Right renal cortex interstitium (tissue), 3 donors: Measurements from ENCODE around the gene SUFU. TPM values are rescaled to one million over a fixed set of nuclear protein-coding genes. Genes with fewer than 3 reads are reported as not detected.
A peak's percentile ranks its signal among the peaks of the same experiment; 100 is the strongest.
"Not testable (repeated sequence)": the region's sequence is repeated elsewhere in the genome, so short reads cannot be mapped to it uniquely, and the experiment has no call there.

Experiments
- DNase-seq, 3 donors: peaks; one replicate each; pipeline ENCODE4 v3.0.0-alpha.2; 2013; ENCODE audit warnings: low read depth in 3 of 3, low spot score in 2 of 3
- polyA plus RNA-seq, 3 donors: library from polyadenylated mRNA; unstranded; fragments of 120-200 nt; gene quantifications; one replicate each; pipeline ENCODE4 v1.2.1, GENCODE V29; 2013; ENCODE audit not compliant: insufficient read length in 3 of 3

Gene SUFU
- polyA plus RNA-seq, 3 donors = 24.1 to 30.0 (median 27.6) TPM

DNA sequence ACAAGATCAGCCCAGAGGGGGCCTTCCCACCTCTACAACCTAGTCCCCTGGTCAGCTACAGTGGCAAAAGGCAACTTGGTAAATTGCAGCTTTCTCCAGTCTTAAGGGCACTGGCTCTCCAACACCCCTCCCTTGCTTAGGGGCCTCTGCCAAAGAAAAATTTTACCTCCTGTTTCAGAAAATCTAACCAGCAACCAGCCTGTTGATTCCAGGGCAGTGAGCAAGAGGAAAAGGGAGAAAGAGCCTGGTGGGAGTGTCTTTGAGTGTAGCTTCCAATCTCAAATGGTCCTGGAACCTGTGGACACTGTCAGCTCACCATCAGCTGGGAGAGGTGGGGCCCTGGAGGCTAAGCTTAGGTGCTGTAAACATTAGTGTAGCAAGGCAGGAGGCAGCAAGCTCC is 24.1 kb upstream of the SUFU start:
- DNase-seq = no peak

- DNase-seq = no peak
Observed at GRCh38 chr10:102480396-102480795, 23.4 kb upstream of the SUFU start.

DNA sequence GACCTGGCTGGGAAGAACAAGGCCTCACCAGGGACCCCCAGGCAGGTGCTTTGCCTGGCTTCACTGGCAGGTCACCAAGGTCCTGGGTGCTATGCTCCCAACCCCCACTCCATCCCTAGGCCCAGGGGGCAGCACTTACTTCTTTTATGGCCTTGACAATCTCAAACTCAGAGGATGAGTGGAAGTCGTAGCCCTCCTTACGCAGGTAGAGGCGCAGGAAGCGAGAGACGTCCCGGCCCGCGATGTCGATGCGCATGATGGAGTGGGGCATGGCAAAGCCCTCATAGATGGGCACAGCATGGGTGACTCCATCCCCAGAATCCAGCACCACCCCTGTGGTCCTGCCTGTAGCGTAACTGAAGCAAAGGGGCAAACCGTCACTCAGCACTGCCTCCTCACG is 19.8 kb upstream of the SUFU start:
- DNase-seq = no peak

- DNase-seq = no peak
Observed at GRCh38 chr10:102485093-102485784, 18.5 kb upstream of the SUFU start.

GRCh38 chr10:102491136-102491535 is 12.6 kb upstream of the SUFU start:
- no peak for DNase-seq

DNA sequence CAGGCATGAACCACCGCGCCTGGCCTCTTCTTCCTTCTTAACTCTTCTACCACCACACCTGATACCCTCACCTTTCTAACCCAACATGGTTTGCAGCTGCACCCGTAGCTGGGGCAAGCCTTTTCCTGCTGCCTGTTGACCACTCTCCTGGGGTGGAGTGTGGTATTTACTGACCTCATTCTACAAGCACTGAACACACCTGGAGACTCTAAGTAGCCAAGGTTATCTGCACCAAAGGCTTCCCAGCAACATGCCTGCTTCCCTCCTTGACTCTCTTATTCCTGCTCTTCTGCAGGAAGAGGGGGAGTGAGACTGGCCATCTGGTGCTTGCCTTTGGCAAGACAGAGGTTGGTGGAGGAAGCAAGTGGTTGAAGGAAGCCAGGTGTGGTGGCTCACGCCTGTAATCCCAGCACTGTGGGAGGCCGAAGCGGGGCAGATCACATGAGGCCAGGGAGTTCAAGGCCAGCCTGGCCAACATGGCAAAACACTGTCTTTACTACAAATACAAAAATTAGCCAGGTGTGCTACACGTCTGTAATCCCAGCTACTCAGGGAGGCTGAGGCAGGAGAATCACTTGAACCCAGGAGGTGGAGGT is 11.3 kb upstream of the SUFU start:
- no peak for DNase-seq

- DNase-seq = no peak
Observed at GRCh38 chr10:102492983-102493382, 10.8 kb upstream of the SUFU start.

GRCh38 chr10:102493771-102494170 is 10.0 kb upstream of the SUFU start:
- no peak for DNase-seq

DNA sequence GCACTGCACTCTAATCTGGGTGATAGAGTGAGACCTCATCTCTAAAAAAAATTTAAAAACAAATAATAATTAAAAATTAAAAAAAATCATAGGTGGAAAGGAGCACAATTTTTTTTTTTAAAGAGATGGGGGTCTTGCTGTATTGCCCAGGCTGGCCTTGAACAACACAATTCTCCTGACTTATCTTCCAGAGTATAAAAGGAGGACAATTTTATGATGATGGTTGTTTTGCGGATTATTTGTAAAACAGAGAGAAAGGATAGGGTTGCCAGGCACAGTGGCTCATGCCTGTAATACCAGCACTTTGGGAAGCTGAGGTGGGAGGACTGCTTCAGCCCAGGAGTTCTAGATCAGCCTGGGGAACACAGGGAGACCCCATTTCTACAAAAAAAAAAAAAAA is 6.2 kb upstream of the SUFU start:
- no peak for DNase-seq

DNA sequence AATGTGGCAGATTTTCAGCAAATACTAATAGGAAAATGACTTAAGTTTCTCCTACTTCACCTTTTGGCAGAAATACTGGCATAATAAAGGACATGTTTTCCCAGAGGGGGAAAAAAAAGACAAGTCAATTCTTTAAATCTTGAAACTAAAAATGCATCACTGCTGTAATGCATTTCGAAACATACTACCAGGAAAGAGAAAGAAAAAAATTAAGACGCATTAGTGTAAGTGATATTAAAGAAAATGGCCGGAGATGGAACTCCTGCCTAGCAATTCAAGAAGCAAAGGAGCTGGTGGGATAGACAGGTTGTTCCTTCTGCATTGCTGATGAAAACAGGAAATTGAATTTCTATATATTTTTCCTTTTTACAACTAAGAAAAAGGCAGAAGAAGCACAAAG is 4.4 kb upstream of the SUFU start:
- no peak for DNase-seq

DNA sequence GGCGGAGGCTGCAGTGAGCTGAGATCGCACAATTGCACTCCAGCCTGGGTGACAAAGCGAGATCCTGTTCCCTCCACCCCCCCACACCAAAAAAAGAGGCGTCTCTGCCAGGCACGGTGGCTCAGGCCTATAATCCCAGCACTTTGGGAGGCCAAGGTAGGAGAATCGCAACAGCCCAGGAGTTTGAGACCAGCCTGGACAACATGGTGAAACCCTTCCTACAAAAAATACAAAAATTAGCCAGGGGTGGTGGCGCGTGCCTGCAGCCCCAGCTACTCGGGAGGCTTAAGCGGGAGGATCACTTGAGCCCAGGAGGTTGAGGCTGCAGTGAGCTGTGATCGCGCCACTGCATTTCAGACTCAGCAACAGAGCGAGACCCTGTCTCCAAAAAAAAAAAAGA is 3.1 kb upstream of the SUFU start:
- DNase-seq = not testable (repeated sequence)

- no peak for DNase-seq
Observed at GRCh38 chr10:102501201-102502028, 2.4 kb upstream of the SUFU start.

DNA sequence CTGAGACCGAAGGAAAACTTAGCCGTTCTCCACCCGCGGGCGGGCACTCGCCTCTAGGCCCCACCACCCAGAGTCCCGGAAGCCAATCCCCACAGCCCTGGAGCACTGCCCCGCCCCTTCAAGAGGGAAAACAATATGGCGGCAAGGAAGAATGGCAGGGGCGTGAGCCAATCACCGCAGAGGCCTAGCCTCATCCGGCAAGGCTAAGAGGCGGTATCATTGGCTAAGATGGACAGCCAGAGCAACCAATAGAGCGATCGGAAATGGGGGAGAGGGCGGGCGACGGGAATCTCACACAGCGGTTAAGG is 1.8 kb upstream of the SUFU start:
- peak; percentile 99 to 100 (median 99) for DNase-seq

DNA sequence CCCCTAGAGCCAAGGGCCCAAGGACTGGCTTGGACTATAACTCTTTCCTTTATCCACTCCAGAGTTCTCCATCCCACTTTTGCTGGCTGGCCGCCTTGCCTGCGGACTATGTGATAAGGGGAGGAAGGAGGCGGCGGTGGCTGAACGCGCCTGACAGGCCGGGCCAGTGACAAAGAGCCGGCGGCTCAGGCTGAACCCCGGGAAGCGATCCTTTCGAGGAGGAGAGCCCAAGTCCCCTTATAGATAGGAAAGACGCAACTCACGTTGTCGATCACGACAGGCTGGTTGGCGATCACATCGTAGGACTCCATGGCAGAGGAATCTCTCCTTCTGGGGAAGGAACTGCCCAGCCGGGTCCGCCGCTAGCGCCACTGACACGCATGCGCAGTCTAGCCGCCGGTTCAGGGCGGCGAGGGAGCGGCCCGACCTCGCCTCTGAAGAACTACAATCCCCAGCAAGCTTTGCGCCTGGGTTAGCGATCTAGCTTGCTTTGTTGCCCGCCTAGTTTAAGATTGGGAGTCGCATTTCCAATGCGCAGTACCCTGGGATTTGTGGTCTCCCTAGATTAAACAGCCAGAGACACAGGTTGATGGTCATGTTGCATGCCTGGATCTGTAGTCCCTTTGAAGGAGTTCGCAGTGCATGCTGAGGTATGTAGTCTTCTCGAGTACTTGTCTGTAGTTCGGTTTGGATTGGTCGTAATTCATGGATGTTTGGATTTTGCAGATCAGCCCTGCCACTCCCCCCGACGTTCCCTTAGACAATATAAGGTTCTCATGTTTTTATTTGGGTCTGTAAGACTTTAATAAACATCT is 1.2 kb upstream of the SUFU start, which contains the start of gene ACTR1A:
ACTR1A (minus strand) TSS at position 376 of the 815 bp plus-strand sequence; CDS start at position 311, 65 bp downstream.
- DNase-seq = peak; percentile 97 to 98 (median 98)

GRCh38 chr10:102504179-102504975 is 605 bp downstream of the SUFU start:
- no peak for DNase-seq

DNA sequence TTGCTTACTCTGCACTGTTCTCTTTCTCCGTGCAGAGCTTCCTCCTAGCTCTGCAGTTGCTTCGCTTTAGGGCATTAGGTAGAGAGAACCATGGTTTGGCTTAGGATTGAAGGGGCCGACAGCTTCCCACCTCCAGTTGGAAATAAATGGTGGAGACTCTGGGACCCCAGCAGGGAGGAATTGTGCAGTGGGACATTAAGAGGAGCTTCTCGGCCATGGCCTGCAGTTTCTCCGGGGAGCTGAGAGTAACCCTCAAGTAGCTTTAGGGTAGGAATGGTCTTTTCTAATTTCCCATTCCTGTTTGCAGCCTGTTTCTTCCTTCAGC is 1.2 kb downstream of the SUFU start:
- no peak for DNase-seq

DNA sequence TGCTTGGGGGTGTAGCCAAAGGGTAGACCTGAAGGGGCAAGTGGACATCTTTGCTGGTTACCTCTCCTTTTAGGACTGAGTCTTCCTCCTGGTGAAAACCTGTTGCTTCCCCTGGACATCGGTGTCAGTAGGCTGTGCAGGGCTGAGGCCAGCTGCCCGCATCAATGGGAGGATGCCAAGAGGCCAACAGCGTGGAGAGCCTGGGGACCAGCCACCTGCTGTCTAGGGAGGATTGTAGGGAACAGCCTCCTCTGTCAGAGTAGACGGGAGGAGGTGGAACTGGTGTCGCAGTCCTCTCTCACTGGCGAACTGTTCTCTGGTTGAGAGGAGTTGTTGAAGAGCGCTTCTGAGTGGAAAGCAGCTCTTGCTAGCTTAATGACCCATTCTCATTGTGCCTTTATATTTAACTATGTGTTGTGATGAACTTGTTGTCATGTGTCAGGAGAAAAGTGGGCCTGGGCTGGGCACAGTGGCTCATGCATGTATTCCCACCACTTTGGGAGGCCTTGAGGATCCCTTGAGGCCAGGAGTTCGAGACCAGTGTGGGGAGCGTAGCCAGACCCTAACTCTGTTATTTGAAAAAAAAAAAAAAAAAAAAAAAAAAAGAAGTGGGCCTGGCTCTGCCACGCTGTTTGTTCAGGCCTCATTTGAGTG is 1.8 kb downstream of the SUFU start:
- DNase-seq = no peak

- DNase-seq = no peak
Observed at GRCh38 chr10:102507521-102507920, 3.7 kb downstream of the SUFU start.

- DNase-seq = no peak
Observed at GRCh38 chr10:102508506-102508905, 4.7 kb downstream of the SUFU start.

DNA sequence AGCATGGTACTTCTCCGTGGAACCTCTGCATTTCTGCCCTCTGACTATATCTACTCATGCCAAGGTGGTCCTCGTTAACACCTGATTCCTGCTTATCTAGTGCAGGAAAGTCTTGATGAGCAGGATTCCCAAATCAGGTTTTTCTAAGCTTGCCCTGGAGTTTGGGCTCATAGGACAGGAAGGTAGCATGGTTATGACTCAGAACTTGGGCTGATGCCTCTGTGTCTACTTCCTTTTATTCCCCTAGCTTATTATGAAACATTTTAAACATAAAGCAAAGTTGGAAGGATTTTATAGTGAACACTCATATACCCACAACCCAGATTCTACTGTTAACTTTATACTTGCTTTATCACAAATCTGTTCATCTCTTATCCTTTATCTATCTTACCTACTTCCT is 5.6 kb downstream of the SUFU start:
- no peak for DNase-seq
